GM21423 (cell line): ENCODE data around the gene MAPKBP1.
A peak's percentile ranks its signal among the peaks of the same experiment; 100 is the strongest.
"Not testable (repeated sequence)": the region's sequence is repeated elsewhere in the genome, so short reads cannot be mapped to it uniquely, and the experiment has no call there.

Source experiments
- ATAC-seq: cut with Tn5 transposase; IDR thresholded peaks from one replicate; pipeline ENCODE4 v1.9.1; 2021; ENCODE audit warnings: mild to moderate bottlenecking, moderate library complexity; ENCODE audit not compliant: unreplicated experiment

The MAPKBP1 gene

GRCh38 chr15:41825572-41826535, 51.6 kb downstream of the MAPKBP1 start:
- ATAC-seq, result no peak

DNA sequence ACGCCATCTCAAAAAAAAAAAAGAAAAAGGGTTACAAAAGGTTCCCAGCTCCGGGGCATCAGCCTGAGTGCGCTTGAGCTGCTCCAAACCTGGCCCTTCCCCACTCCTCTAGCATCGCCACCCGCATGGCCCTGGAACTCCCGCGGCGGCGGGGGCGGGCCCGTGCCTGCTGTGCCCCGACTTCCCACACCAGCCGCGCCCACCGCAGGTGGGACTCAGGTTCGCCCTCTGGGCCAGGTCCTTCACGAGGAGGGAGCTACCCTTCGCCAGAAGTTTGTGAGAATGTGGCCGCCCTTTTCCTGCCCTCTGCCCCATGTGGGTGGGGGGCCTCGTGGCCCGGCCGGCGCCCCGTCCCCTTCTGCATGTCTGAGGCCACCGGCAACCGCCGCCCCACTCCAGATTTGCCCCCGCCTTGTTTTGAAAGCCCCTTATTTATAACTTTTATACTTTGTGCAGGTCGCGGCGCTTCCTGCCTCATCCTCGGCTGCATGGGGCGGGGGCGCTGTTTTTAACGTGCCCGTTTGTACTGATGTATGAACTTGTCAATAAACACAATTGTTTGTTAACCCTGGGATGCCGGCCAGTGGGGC, 53.1 kb downstream of the MAPKBP1 start:
- ATAC-seq, result no peak

DNA sequence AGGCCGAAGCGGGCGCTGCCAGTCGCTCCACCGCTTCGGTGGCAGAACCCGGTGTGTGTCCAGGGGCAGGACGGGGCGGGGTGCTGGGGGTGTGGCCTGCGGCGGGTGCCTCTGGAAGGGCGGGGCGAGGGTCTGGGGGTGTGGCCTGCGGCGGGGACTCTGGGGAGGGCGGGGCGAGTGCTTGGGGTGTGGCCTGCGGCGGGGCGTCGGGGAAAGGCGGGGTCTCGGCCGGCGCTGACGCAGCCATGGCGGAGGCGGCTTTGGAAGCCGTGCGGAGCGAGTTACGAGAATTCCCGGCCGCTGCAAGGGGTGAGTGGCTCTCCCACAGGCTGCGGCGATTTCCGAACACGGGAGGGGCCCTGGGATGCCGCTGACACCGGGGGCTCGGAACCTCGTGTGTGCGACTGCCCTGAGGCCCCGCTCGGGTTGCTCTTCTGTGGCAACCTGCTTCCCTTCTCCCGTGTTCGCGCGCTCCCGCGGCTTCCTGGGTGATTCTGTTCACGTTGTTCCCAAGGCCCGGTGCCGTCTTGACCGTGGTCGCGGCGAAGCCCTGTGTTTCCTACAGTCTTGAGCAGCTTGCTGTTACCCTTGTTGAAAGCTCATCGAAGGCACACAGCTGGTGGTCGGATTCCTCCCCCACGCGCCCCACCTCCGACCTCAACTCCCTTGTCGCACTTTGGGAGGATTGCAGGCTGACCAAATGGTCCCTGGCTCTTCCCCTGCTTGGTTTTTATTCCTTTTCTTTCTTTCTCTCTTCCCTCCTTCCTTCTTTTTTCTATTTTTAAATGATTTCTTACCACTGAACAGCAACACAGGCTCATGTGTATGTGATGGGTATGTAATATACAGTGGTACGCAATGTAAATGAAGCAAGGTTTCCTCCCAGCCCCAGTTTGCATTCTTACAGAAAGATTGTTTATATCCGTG, 53.9 kb downstream of the MAPKBP1 start, which contains the start of gene JMJD7:
TSS of gene JMJD7 (plus strand) at position 213 of the 927 bp plus-strand sequence. CDS start at position 246, 33 bp downstream.
- peak; percentile 69 for ATAC-seq

GRCh38 chr15:41828807-41829141, 54.5 kb downstream of the MAPKBP1 start:
- ATAC-seq, result no peak

- ATAC-seq, result no peak
Measured at GRCh38 chr15:41829959-41830646, 55.8 kb downstream of the MAPKBP1 start.

- ATAC-seq, result not testable (repeated sequence)
Measured at GRCh38 chr15:41831291-41831690, 57.0 kb downstream of the MAPKBP1 start.

DNA sequence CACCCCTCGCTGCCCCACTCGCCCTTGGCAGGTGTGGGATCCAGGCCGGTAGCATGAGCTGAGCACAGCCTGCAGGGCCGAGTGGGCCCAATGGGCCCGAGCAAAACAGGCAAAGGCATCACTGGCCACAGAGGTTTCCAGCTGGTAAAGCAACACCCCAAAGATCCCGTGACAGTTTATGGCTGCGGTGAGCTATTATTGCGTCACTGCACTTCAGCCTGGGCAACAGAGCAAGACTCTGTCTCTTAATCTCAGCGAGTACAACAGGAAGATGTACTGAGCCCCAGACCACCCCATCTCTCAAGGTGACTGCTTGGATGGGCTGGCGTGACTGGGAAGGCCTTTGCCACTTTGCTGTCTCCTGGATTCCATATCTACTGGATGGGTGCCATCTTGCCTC, 57.9 kb downstream of the MAPKBP1 start:
- no peak for ATAC-seq

DNA sequence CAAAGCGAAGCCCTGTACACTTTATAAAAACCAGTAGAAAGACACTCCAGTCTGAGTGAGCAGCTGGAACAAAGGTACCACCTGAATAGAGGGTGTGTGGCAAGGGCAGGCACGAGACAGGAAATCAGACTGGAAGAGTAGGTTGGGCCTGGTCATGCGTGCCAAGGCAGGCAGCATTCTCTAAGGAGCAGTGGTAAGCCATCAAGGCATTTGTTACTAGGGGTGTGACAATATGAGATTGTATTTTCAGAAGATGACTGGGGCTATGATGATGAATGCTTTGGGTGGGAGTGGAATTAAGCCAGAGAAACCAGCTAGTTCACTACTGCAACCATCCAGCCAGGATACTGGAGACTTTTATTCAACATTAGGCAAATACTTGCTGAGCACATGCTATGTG, 58.6 kb downstream of the MAPKBP1 start:
- ATAC-seq, result no peak

GRCh38 chr15:41834096-41834495, 59.8 kb downstream of the MAPKBP1 start:
- no peak for ATAC-seq

- ATAC-seq, result no peak
Measured at GRCh38 chr15:41836073-41836472, 61.8 kb downstream of the MAPKBP1 start.

- no peak for ATAC-seq
Measured at GRCh38 chr15:41836713-41837454, 62.6 kb downstream of the MAPKBP1 start.

- ATAC-seq, result no peak
Measured at GRCh38 chr15:41838400-41838897, 64.2 kb downstream of the MAPKBP1 start, which contains the start of gene PLA2G4B. PLA2G4B (plus strand) TSS chr15:41838847; CDS start chr15:41838914, 67 bp downstream.

GRCh38 chr15:41839781-41840491, 65.7 kb downstream of the MAPKBP1 start:
- ATAC-seq, result no peak

DNA sequence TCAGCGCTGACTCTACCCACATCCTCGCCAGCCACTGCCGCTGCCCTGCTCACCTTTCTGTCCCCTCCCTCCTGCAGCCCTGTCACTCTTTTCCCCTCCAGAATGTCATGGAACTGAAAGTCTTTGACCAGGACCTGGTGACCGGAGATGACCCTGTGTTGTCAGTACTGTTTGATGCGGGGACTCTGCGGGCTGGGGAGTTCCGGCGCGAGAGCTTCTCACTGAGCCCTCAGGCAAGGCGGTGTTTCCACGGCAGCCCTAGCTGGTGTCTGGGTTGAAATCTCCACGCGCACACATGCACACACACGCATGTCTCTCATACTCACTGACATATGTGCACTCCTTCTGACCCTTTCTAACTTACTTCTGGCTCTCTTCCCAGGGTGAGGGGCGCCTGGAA, 66.4 kb downstream of the MAPKBP1 start:
- ATAC-seq, result no peak

GRCh38 chr15:41841131-41841530, 66.8 kb downstream of the MAPKBP1 start:
- no peak for ATAC-seq

DNA sequence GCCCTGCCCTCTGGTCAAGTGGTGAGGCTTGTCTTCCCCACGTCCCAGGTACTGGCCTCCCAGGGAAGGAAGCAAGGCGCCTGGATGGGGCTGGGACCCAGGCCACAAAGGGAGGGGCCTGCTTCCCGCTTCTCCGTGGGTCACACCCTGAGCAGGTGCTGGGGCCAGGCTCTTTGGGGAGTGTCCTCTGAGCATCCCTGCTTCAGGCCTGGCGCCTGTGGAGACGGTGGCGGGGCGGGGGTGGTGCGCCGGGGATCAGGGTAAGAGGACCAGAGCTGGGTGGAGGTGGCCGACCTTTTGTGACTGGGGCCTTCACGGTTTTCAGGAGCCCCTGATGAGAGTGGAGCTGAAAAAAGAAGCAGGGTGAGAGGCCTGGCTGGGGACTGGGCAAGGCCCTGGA, 67.9 kb downstream of the MAPKBP1 start:
- ATAC-seq, result no peak

GRCh38 chr15:41843571-41843970, 69.3 kb downstream of the MAPKBP1 start:
- ATAC-seq, result no peak

GRCh38 chr15:41844814-41845213, 70.5 kb downstream of the MAPKBP1 start:
- no peak for ATAC-seq

GRCh38 chr15:41847206-41847605, 72.9 kb downstream of the MAPKBP1 start:
- ATAC-seq, result no peak
